ENCODE measurements around the gene UIMC1. TPM values are rescaled to one million over a fixed set of nuclear protein-coding genes. Genes with fewer than 3 reads are reported as not detected.

The UIMC1 gene
- total RNA-seq, 1 experiment from 2014 or later: 38.3 TPM

GRCh38 chr5:176955895-176956294, 50.7 kb downstream of the UIMC1 start:
- Histone ChIP-seq H3K27ac (no peak overlapping the region), H3K4me3 (no peak overlapping the region), H3K9me3 (replicated peaks) (no peaks in the 10 kb centered on the region), H3K36me3 (peaks cover 40% of the 10 kb centered on the region), H3K4me1 (no peaks in the 10 kb centered on the region), H3K27me3 (no peaks in the 10 kb centered on the region)
- no peak for DNase-seq

- Histone ChIP-seq H3K27me3 (no peaks in the 10 kb centered on the region), H3K36me3 (peaks cover 54% of the 10 kb centered on the region), H3K4me3 (no peak overlapping the region), H3K27ac (no peak overlapping the region), H3K9me3 (replicated peaks) (no peaks in the 10 kb centered on the region), H3K4me1 (no peaks in the 10 kb centered on the region)
- no peak for DNase-seq
Measured at GRCh38 chr5:176954050-176954449, 52.5 kb downstream of the UIMC1 start.

GRCh38 chr5:176952531-176953193, 53.9 kb downstream of the UIMC1 start:
- Histone ChIP-seq H3K36me3 (peaks cover 60% of the 10 kb centered on the region), H3K27ac (no peak overlapping the region)

GRCh38 chr5:176948458-176948857, 58.1 kb downstream of the UIMC1 start:
- H3K4me1 ChIP-seq: no peaks in the 10 kb centered on the region
- H3K4me3 ChIP-seq: no peak overlapping the region
- no peaks in the 10 kb centered on the region for H3K27me3 ChIP-seq
- H3K27ac ChIP-seq: no peak overlapping the region
- no peaks in the 10 kb centered on the region for H3K9me3 ChIP-seq (replicated peaks)
- DNase-seq: no peak
- H3K36me3 ChIP-seq: peaks cover 65% of the 10 kb centered on the region

More at GRCh38 chr5:176952531-176953193, 53.9 kb downstream of the UIMC1 start:
- Histone ChIP-seq H3K4me3 (no peak overlapping the region), H3K27me3 (no peaks in the 10 kb centered on the region), H3K4me1 (no peaks in the 10 kb centered on the region), H3K9me3 (replicated peaks) (no peaks in the 10 kb centered on the region)
- DNase-seq: no peak

DNA sequence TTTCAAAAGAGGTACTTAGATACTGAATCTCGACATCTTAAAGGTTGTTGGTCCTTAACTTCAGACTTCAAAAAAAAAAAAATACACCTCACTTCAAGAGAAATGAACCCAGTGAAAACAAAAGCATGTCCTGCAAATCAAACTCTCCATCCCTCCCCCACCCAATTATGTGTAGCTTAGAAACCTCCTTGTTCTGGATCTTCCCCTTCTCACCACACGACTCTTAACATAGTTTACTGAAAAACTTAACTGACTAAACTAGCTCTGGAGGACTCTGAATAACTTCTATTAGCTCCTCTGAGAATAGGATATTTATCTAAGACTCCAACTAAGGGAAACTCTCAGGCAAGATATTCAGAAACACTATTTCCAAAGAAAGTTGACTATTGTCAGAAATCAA, 58.7 kb downstream of the UIMC1 start:
- Histone ChIP-seq H3K27ac (no peak overlapping the region), H3K9me3 (replicated peaks) (no peaks in the 10 kb centered on the region), H3K4me3 (no peak overlapping the region), H3K4me1 (no peaks in the 10 kb centered on the region), H3K27me3 (no peaks in the 10 kb centered on the region), H3K36me3 (peaks cover 58% of the 10 kb centered on the region)
- DNase-seq: no peak

GRCh38 chr5:176944268-176944667, 62.3 kb downstream of the UIMC1 start:
- Histone ChIP-seq H3K9me3 (replicated peaks) (no peaks in the 10 kb centered on the region), H3K36me3 (peaks cover 57% of the 10 kb centered on the region), H3K27me3 (no peaks in the 10 kb centered on the region), H3K4me3 (no peak overlapping the region), H3K4me1 (no peaks in the 10 kb centered on the region), H3K27ac (no peak overlapping the region)
- DNase-seq: no peak

DNA sequence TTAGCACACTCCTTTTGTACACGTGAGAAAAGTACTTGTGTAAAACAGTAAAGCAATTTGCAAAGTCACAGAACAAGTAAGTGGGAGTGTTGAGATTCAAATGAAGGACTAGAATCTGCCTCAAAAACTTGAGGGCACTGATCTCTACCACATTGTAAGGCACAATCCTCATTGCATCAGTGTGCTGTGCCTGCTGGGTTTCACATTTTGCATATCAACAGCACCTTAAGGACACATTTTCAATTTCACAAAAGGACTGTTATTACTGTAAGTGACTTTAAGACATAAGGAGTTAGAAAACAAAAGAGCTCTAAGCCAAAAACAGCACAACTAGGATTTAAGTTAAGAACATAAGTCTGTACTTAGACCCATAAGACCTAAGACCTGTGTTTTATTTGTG, 62.8 kb downstream of the UIMC1 start:
- Histone ChIP-seq H3K9me3 (replicated peaks) (no peaks in the 10 kb centered on the region), H3K27me3 (no peaks in the 10 kb centered on the region), H3K36me3 (peaks cover 53% of the 10 kb centered on the region), H3K4me3 (no peak overlapping the region), H3K4me1 (no peaks in the 10 kb centered on the region), H3K27ac (no peak overlapping the region)
- DNase-seq: no peak

DNA sequence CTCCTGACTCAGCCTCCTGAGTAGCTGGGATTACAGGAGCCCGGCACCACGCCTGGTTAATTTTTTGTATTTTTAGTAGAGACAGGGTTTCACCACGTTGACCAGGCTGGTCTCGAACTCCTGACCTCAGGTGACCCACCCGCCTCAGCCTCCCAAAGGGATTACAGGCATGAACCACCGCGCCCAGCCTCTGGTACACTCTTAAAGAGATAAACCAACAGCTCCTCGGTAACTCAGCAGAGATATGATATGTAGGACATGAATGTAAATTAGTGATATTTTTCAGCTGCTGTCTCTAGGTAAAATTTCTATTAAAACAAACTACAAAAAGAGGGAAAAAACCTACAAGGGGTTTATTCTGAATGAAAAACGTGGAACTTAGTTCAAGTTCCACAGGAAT, 64.6 kb downstream of the UIMC1 start:
- Histone ChIP-seq H3K4me3 (no peak overlapping the region), H3K27me3 (no peaks in the 10 kb centered on the region), H3K36me3 (peaks cover 42% of the 10 kb centered on the region), H3K9me3 (replicated peaks) (no peaks in the 10 kb centered on the region), H3K27ac (no peak overlapping the region), H3K4me1 (no peaks in the 10 kb centered on the region)
- no peak for DNase-seq

- no peak for DNase-seq
- peaks cover 49% of the 10 kb centered on the region for H3K36me3 ChIP-seq
Measured at GRCh38 chr5:176938472-176938871, 68.1 kb downstream of the UIMC1 start.

GRCh38 chr5:176935017-176935416, 71.6 kb downstream of the UIMC1 start:
- no peak overlapping the region for H3K27ac ChIP-seq
- H3K9me3 ChIP-seq (replicated peaks): no peaks in the 10 kb centered on the region
- DNase-seq: no peak
- no peaks in the 10 kb centered on the region for H3K4me1 ChIP-seq
- no peaks in the 10 kb centered on the region for H3K27me3 ChIP-seq
- peaks cover 42% of the 10 kb centered on the region for H3K36me3 ChIP-seq
- H3K4me3 ChIP-seq: no peak overlapping the region

More at GRCh38 chr5:176938472-176938871, 68.1 kb downstream of the UIMC1 start:
- no peak overlapping the region for H3K4me3 ChIP-seq
- H3K4me1 ChIP-seq: no peaks in the 10 kb centered on the region
- no peaks in the 10 kb centered on the region for H3K27me3 ChIP-seq
- H3K27ac ChIP-seq: no peak overlapping the region
- H3K9me3 ChIP-seq (replicated peaks): no peaks in the 10 kb centered on the region

GRCh38 chr5:176934309-176934930, 72.2 kb downstream of the UIMC1 start:
- Histone ChIP-seq H3K27me3 (no peaks in the 10 kb centered on the region), H3K9me3 (replicated peaks) (no peaks in the 10 kb centered on the region), H3K27ac (no peak overlapping the region), H3K36me3 (peaks cover 38% of the 10 kb centered on the region), H3K4me3 (no peak overlapping the region), H3K4me1 (no peaks in the 10 kb centered on the region)
- DNase-seq: no peak

DNA sequence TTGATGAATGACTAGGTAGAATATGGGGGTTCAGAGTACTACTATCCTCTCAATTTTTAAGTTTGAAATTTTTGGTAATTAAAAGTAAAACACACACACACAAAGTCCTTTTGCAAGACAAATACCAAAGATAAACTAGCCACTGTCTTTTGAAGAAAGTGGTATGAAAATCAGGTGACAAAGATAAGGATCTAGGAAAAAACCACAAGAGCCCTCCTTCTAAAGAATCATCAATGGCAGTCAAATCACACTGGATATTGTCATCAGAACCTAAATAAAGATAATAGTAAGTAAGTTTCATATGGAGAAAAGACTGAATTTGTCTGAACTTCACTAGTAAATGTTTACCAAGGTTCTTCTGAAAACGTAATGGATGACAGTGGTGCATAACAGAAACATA, 76.9 kb downstream of the UIMC1 start:
- H3K27ac ChIP-seq: no peak overlapping the region
- no peak overlapping the region for H3K4me3 ChIP-seq
- DNase-seq: no peak
- H3K4me1 ChIP-seq: no peaks in the 10 kb centered on the region
- H3K9me3 ChIP-seq (replicated peaks): no peaks in the 10 kb centered on the region
- peaks cover 28% of the 10 kb centered on the region for H3K36me3 ChIP-seq
- H3K27me3 ChIP-seq: no peaks in the 10 kb centered on the region

DNA sequence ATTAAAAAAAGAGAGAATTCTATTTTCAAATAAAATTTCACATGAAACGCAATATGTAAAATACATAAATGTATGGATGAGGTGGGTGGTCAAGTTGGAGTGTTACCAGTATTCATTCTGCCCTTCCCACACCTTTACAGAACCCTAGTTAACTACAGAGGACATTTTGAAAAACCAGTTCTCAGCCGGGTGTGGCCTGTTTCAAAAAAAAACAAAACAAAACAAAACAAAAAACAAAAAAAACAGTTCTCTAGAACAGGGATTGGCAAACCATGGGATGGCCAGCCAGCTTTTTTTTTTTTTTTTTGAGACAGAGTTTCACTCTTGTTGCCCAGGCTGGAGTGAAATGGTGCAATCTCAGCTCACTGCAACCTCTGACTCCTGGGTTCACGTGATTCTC, 79.0 kb downstream of the UIMC1 start:
- DNase-seq: no peak

DNA sequence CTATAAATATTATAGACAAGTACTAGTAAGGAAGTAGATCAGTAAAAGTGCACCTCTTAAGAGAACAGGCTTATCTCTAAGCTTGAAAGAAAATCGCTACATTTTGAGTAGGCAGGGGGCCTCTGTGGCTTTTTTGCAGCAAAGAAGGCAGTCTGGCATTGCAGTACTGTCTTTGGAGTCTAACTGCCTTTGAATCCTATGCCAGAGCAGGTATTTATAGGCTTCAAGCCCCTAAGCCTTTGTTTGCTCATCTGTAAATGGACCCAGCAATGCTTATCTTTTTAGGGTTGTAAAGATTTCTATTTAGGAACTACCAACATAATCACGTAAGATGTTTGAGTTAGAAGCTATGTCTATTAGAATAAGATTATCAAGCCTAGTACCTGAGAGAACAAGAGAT, 83.8 kb downstream of the UIMC1 start:
- DNase-seq: no peak
- Histone ChIP-seq H3K4me1 (no peaks in the 10 kb centered on the region), H3K36me3 (peaks cover 9% of the 10 kb centered on the region; the same call in 1 of the 2 replicates), H3K9me3 (replicated peaks) (no peaks in the 10 kb centered on the region), H3K27me3 (no peaks in the 10 kb centered on the region), H3K4me3 (no peak overlapping the region), H3K27ac (no peak overlapping the region)

More for the DNA sequence above, 79.0 kb downstream of the UIMC1 start:
- H3K4me1 ChIP-seq: no peaks in the 10 kb centered on the region
- peaks cover 11% of the 10 kb centered on the region; the same call in 1 of the 2 replicates for H3K36me3 ChIP-seq
- no peak overlapping the region for H3K4me3 ChIP-seq
- H3K27ac ChIP-seq: no peak overlapping the region
- no peaks in the 10 kb centered on the region for H3K27me3 ChIP-seq
- no peaks in the 10 kb centered on the region for H3K9me3 ChIP-seq (replicated peaks)

DNA sequence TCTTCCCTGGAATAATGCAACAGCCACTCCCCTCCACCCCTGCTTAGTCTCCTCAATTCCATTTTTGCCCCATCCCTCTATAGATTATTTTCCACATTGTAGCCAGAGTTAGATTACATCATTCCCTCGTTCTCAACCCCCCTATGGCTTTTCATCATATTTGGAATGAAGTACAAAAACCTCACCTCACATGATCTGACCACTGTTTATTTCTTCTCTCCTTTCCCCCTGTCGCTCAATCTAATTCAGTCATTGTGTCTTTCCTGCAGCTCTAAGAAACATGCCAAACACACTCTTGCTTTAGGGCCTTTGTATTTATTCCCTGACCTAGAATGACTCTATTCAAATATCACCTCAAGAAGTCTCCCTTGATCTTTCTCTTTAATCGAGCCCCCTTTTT, 84.9 kb downstream of the UIMC1 start:
- Histone ChIP-seq H3K27me3 (no peaks in the 10 kb centered on the region), H3K4me1 (peaks cover under 1% of the 10 kb centered on the region), H3K36me3 (peaks cover 12% of the 10 kb centered on the region; the same call in 1 of the 2 replicates), H3K9me3 (replicated peaks) (no peaks in the 10 kb centered on the region), H3K27ac (no peak overlapping the region), H3K4me3 (no peak overlapping the region)
- no peak for DNase-seq

DNA sequence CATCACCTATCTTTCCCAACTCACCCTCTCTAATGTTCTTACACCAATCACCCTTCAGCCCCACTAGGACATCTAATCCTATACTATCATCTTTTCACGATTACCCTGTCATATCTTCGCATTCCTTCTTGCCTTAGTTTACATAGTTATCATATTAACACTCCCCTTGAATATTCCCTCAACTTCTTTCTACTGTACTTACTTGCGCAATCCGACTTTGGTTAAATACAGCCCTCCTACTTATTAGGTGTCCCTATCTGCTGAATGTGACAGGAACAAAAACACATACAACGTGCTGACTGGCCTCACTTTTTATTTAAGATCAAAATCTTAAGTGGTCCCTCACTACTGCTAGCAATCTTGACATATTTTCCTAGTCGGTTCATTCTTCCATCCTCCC, 88.0 kb downstream of the UIMC1 start:
- DNase-seq: no peak
- Histone ChIP-seq H3K27me3 (no peaks in the 10 kb centered on the region), H3K9me3 (replicated peaks) (no peaks in the 10 kb centered on the region), H3K36me3 (peaks cover 14% of the 10 kb centered on the region; the same call in 1 of the 2 replicates), H3K4me3 (no peak overlapping the region), H3K4me1 (peaks cover 9% of the 10 kb centered on the region), H3K27ac (no peak overlapping the region)

Data from SJCRH30 (cell line).